ENCODE results near the gene WSCD1. TPM values are rescaled to one million over a fixed set of nuclear protein-coding genes. Genes with fewer than 3 reads are reported as not detected.

The WSCD1 gene
- total and polyA plus RNA-seq, 12 donors, result 2.1 to 17.9 (median 8.7) TPM

DNA sequence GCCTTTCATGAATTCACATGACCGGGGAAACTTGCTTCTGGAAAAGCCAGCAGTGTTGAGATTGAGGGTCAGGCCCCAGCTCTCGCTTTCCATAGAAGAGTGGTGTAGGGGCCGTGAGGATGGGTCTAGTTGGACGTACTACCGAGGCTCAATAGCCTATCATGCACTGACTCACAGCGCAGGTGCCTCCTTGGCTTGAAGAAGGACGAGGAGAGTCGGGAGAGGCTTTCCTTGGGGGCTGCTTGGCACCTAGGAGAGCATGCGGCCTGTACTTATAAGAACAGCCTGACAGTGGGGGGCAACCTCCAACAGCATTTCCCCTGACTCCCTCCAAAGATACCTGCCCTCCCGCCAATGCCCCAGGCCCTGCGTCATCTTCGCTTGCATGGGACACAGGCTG, 37.6 kb downstream of the WSCD1 start:
- WGBS, 4 donors, result 87 to 95% (median 94%) methylated on average over 12 of the region's 12 CpGs
- intact Hi-C loops (cut with DNase I), result no loop called here
- no peaks in the 10 kb centered on the region for H3K27me3 ChIP-seq

DNA sequence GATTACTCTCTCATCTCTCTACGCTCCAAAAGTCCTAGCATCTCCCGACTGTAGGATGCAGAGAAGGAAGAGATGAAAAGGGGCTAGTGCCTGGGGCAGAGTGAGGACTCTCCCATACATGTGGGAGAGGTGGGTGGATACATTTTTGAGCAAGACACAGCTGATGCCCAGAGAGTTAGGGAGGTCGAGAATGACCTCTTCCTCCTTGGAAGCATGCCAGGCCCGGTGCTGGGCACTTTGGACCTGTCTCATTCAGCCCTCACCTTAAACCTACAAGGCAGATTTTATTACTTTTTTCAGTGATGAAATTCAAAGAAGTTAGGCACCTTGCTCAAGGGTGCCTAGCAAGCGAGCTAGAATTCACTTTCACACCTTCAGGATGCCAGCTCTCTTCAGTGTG, 38.2 kb downstream of the WSCD1 start:
- intact Hi-C loops (cut with DNase I), result no loop called here
- WGBS, 4 donors, result 82 to 89% (median 84%) methylated on average over 5 of the region's 5 CpGs
- no peak for TF ChIP-seq POLR2A (IDR thresholded peaks at IDR 0.05)
- TF ChIP-seq, protein P1, sequence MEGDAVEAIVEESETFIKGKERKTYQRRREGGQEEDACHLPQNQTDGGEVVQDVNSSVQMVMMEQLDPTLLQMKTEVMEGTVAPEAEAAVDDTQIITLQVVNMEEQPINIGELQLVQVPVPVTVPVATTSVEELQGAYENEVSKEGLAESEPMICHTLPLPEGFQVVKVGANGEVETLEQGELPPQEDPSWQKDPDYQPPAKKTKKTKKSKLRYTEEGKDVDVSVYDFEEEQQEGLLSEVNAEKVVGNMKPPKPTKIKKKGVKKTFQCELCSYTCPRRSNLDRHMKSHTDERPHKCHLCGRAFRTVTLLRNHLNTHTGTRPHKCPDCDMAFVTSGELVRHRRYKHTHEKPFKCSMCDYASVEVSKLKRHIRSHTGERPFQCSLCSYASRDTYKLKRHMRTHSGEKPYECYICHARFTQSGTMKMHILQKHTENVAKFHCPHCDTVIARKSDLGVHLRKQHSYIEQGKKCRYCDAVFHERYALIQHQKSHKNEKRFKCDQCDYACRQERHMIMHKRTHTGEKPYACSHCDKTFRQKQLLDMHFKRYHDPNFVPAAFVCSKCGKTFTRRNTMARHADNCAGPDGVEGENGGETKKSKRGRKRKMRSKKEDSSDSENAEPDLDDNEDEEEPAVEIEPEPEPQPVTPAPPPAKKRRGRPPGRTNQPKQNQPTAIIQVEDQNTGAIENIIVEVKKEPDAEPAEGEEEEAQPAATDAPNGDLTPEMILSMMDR (IDR thresholded peaks at IDR 0.05), result no peak
- Histone ChIP-seq H3K4me3 (no peak overlapping the region), H3K27me3 (no peaks in the 10 kb centered on the region), H3K4me1 (replicated peaks in 1 of 2) (no peaks in the 10 kb centered on the region), H3K36me3 (replicated peaks in 1 of 2) (no peaks in the 10 kb centered on the region), H3K9me3 (replicated peaks in 1 of 3) (no peaks in the 10 kb centered on the region), H3K27ac (no peak overlapping the region)
- DNase-seq, result no peak

More for the DNA sequence above, 37.6 kb downstream of the WSCD1 start:
- no peak overlapping the region for H3K27ac ChIP-seq
- no peak for DNase-seq
- no peak for TF ChIP-seq POLR2A (IDR thresholded peaks at IDR 0.05)
- TF ChIP-seq, protein P1 (IDR thresholded peaks at IDR 0.05), result no peak
- H3K4me1 ChIP-seq (replicated peaks in 1 of 2), result no peaks in the 10 kb centered on the region
- H3K4me3 ChIP-seq, result no peak overlapping the region
- no peaks in the 10 kb centered on the region for H3K9me3 ChIP-seq (replicated peaks in 1 of 3)
- no peaks in the 10 kb centered on the region for H3K36me3 ChIP-seq (replicated peaks in 1 of 2)

GRCh38 chr17:6108987-6109386, 38.8 kb downstream of the WSCD1 start:
- H3K4me3 ChIP-seq, result no peak overlapping the region
- intact Hi-C loops (cut with DNase I), result no loop called here
- no peaks in the 10 kb centered on the region for H3K4me1 ChIP-seq (replicated peaks in 1 of 2)
- H3K9me3 ChIP-seq (replicated peaks in 1 of 3), result no peaks in the 10 kb centered on the region
- TF ChIP-seq, protein P1 (IDR thresholded peaks at IDR 0.05), result no peak
- TF ChIP-seq POLR2A (IDR thresholded peaks at IDR 0.05), result no peak
- H3K36me3 ChIP-seq (replicated peaks in 1 of 2), result no peaks in the 10 kb centered on the region
- no peak overlapping the region for H3K27ac ChIP-seq
- no peak for DNase-seq
- no peaks in the 10 kb centered on the region for H3K27me3 ChIP-seq
- WGBS, 4 donors, result 82 to 90% (median 88%) methylated on average over 3 to 5 of the region's 5 CpGs

DNA sequence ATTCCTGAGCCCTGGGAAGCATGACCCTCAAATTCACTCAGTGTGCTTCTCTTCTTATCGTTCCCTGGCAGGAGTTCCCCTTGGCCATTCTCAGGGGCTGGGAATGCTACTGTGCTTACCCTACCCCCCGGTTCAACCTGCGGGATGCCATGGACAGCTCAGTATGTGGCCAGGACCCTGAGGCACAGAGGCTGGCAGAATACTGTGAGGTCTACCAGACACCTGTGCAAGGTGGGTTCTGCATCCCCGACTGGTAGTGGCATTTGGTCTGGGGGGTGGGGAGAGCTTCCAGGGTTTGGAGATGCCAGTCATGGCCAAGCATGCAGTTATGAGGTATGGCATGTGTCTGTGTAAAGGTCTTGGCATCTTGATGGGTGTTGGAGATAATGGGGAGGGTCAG, 39.4 kb downstream of the WSCD1 start:
- no peak for TF ChIP-seq POLR2A (IDR thresholded peaks at IDR 0.05)
- TF ChIP-seq, protein P1 (IDR thresholded peaks at IDR 0.05), result no peak
- Histone ChIP-seq H3K4me3 (no peak overlapping the region), H3K27me3 (no peaks in the 10 kb centered on the region), H3K36me3 (replicated peaks in 1 of 2) (no peaks in the 10 kb centered on the region), H3K9me3 (replicated peaks in 1 of 3) (no peaks in the 10 kb centered on the region), H3K27ac (no peak overlapping the region), H3K4me1 (replicated peaks in 1 of 2) (no peaks in the 10 kb centered on the region)
- intact Hi-C loops (cut with DNase I), result no loop called here
- DNase-seq, result no peak
- WGBS, 4 donors, result 93 to 98% (median 93%) methylated on average over 4 of the region's 4 CpGs

All from adrenal gland (tissue), 12 donors.